Breast epithelium (tissue), 4 donors: ENCODE results near the gene LINGO4. TPM values are rescaled to one million over a fixed set of nuclear protein-coding genes. Genes with fewer than 3 reads are reported as not detected.

Experiments
- DNase-seq, 2 donors: peaks; one replicate each; pipeline ENCODE4 v3.0.0-alpha.2; 2019; ENCODE audit warnings: low spot score in 2 of 2
- H3K27ac ChIP-seq, 2 donors: fragments of 200-600 bp; sonication (generic) in 1 of 2; one replicate each; pipeline ENCODE4 v1.5.1; 2016 to 2019; ENCODE audit warnings: mild to moderate bottlenecking in 1 of 2
- H3K27me3 ChIP-seq, 2 donors: fragments of 200-600 bp; sonication (generic) in 1 of 2; one replicate each; pipeline versions ENCODE4 v1.5.1 to v1.6.0; 2017 to 2019; ENCODE audit warnings: control low read depth in 1 of 2, mild to moderate bottlenecking in 1 of 2
- H3K36me3 ChIP-seq: fragments of 200-600 bp; one replicate; pipeline ENCODE4 v1.5.1; 2019
- H3K4me1 ChIP-seq, 2 donors: fragments of 200-600 bp; sonication (generic); one replicate each; pipeline ENCODE4 v1.5.1; 2016 to 2019; ENCODE audit warnings: control low read depth in 1 of 2
- H3K4me3 ChIP-seq, 3 donors: fragments of 200-600 bp; sonication (generic); 1 replicate in 2 of 3; 2 replicates in 1 of 3; pipeline ENCODE4 v1.5.1; 2016 to 2019; ENCODE audit warnings: mild to moderate bottlenecking in 3 of 3, moderate library complexity in 2 of 3
- H3K9me3 ChIP-seq, 2 donors: fragments of 200-600 bp; sonication (generic) in 1 of 2; one replicate each; pipeline ENCODE4 v1.5.1; 2016 to 2019; ENCODE audit warnings: control low read depth in 1 of 2
- CTCF ChIP-seq, 3 donors: fragments of 450-650 bp; IDR thresholded peaks; one replicate each; pipeline ENCODE4 v1.5.1; 2016 to 2017; ENCODE audit warnings: antibody characterized with exemption in 3 of 3, mild to moderate bottlenecking in 3 of 3, moderate library complexity in 3 of 3
- POLR2A ChIP-seq: fragments of 450-650 bp; IDR thresholded peaks from one replicate; pipeline ENCODE4 v1.6.1; 2016; ENCODE audit warnings: antibody characterized with exemption, mild to moderate bottlenecking, moderate library complexity
- POLR2AphosphoS5 ChIP-seq, 3 donors: sonication (generic); formaldehyde crosslinking; IDR thresholded peaks; one replicate each; pipeline ENCODE4 v1.6.1; 2017; ENCODE audit warnings: antibody characterized with exemption in 3 of 3
- intact Hi-C: fragments of 100-400 bp; cut with DNase I; formaldehyde crosslinking; loops from one replicate; pipeline ENCODE4 v1.15.1; 2023; ENCODE audit warnings: low total_unique reads
- total RNA-seq, 3 donors: library from RNA; depleted of rRNA; stranded (reverse); fragments of >200 nt; gene quantifications; one replicate each; pipeline ENCODE4 v1.1.0, GENCODE V29; 2016

The LINGO4 gene
- total RNA-seq, 3 donors from 2014 or later: 0.16 to 0.88 (median 0.33) TPM

- no peak for DNase-seq
- H3K4me3 ChIP-seq: no peak overlapping the region
- no peaks in the 10 kb centered on the region for H3K27me3 ChIP-seq
- no peak overlapping the region for H3K27ac ChIP-seq
- no peaks in the 10 kb centered on the region for H3K36me3 ChIP-seq
- no peaks in the 10 kb centered on the region for H3K9me3 ChIP-seq
- TF ChIP-seq CTCF (IDR thresholded peaks at IDR 0.05): no peak
- no peak for TF ChIP-seq POLR2A
- no peak for TF ChIP-seq POLR2AphosphoS5 (IDR thresholded peaks at IDR 0.05)
- no peaks in the 10 kb centered on the region for H3K4me1 ChIP-seq
- intact Hi-C loops: no loop called here
Measured at GRCh38 chr1:151756291-151756690, 48.9 kb downstream of the LINGO4 start.

Other genes starting within 250 kb of the LINGO4 start
- 10 to 100 TPM; 41.3 to 46.8 (median 43.6) TPM for gene SNX27, start 193.4 kb downstream of the LINGO4 start, total RNA-seq
- not detected for gene CELF3, start 88.6 kb downstream of the LINGO4 start, total RNA-seq
- gene RIIAD1, start 83.9 kb downstream of the LINGO4 start, total RNA-seq: not detected
- 10 to 100 TPM; 58.3 to 68.5 (median 66.9) TPM for gene MRPL9, start 41.9 kb downstream of the LINGO4 start, total RNA-seq
- 1 to 10 TPM; 5.6 to 9.7 (median 6.7) TPM for gene TDRKH, start 14.9 kb downstream of the LINGO4 start, total RNA-seq
- gene RORC, start 26.4 kb upstream of the LINGO4 start, total RNA-seq: 10 to 100 TPM in 2 of 3 donors, 1 to 10 TPM in 1; 7.8 to 48.6 (median 24.9) TPM
- under 1 TPM in 2 of 3 donors, not detected in 1; 0.32 to 0.73 TPM for gene C2CD4D, start 34.4 kb upstream of the LINGO4 start, total RNA-seq
- gene THEM5, start 48.3 kb upstream of the LINGO4 start, total RNA-seq: not detected
- 10 to 100 TPM; 21.6 to 23.7 (median 22.2) TPM for gene THEM4, start 104.1 kb upstream of the LINGO4 start, total RNA-seq
- 100 to 1,000 TPM in 1 of 3 donors, 10 to 100 TPM in 2; 70.4 to 156 (median 84.9) TPM for gene S100A10, start 188.4 kb upstream of the LINGO4 start, total RNA-seq
- 100 to 1,000 TPM; 220 to 325 (median 275) TPM for gene S100A11, start 231.6 kb upstream of the LINGO4 start, total RNA-seq